Measurements from ENCODE around the gene SPRY2. TPM values are rescaled to one million over a fixed set of nuclear protein-coding genes. Genes with fewer than 3 reads are reported as not detected.

The SPRY2 gene
- total and polyA plus RNA-seq, 2 of the 13 experiments (the other 11 are each of a cell fraction or from before 2014, with no cell fraction given), result 7.4 to 25.1 TPM

- TF ChIP-seq ZMAT5 (CRISPR knock-in tag; IDR thresholded peaks at IDR 0.05; ENCODE audit: borderline replicate concordance, low read depth) (no peak), PRMT3 (CRISPR knock-in tag; IDR thresholded peaks at IDR 0.05; ENCODE audit: borderline replicate concordance, low read depth) (no peak), GATAD2A (CRISPR knock-in tag; IDR thresholded peaks at IDR 0.05) (peak; percentile 50; the same call in 1 of the 2 replicates), MAZ (IDR thresholded peaks at IDR 0.05; ENCODE audit: borderline replicate concordance, low read depth, low read length) (peak; percentile 91; the same call in 1 of the 2 replicates), MAZ (CRISPR knock-in tag; IDR thresholded peaks at IDR 0.05; ENCODE audit: low read depth) (no peak; the same call in 1 of the 2 replicates), NR2F1 (CRISPR knock-in tag; IDR thresholded peaks at IDR 0.05) (no peak), KLF12 (CRISPR knock-in tag; IDR thresholded peaks at IDR 0.05; ENCODE audit: borderline replicate concordance) (peak; percentile 41; the same call in 1 of the 2 replicates), RFX5 (IDR thresholded peaks at IDR 0.05; ENCODE audit: low read depth, low read length) (peak; percentile 70), ZBTB25 (CRISPR knock-in tag; IDR thresholded peaks at IDR 0.05) (peak; percentile 49; the same call in 1 of the 2 replicates), U2AF1 (optimal IDR thresholded peaks at IDR 0.05; ENCODE audit: low read depth, low read length) (no peak), ZNF224 (CRISPR knock-in tag; IDR thresholded peaks at IDR 0.05) (no peak), ZNF781 (CRISPR knock-in tag; IDR thresholded peaks at IDR 0.05; ENCODE audit: borderline replicate concordance, not compliant biosample characterization) (no peak), AGO2 (optimal IDR thresholded peaks at IDR 0.05; ENCODE audit: low read depth, low read length) (peak; percentile 44), THRA (CRISPR knock-in tag; IDR thresholded peaks at IDR 0.05; ENCODE audit: borderline replicate concordance) (0 out of 2 replicates have a peak, but pooled peaks have one; percentile 18), KMT2B (CRISPR knock-in tag; IDR thresholded peaks at IDR 0.05) (peak; percentile 67), REXO4 (CRISPR knock-in tag; IDR thresholded peaks at IDR 0.05; ENCODE audit: borderline replicate concordance) (no peak), ZHX1 (CRISPR knock-in tag; IDR thresholded peaks at IDR 0.05; ENCODE audit: low read depth) (no peak), IKZF1 (IDR thresholded peaks at IDR 0.05) (no peak), TFDP2 (CRISPR knock-in tag; IDR thresholded peaks at IDR 0.05) (peak; percentile 70; the same call in 1 of the 2 replicates)
Measured at GRCh38 chr13:80341101-80341755, at the start of gene SPRY2 (continued).

Measured in HepG2 (cell line).